ENCODE measurements around the gene GPD1. TPM values are rescaled to one million over a fixed set of nuclear protein-coding genes. Genes with fewer than 3 reads are reported as not detected.

The GPD1 gene
- total and polyA plus RNA-seq, 9 of the 15 experiments (the other 6 are each of a cell fraction or from before 2014, with no cell fraction given), result 0.13 to 1.00 (median 0.55) TPM

DNA sequence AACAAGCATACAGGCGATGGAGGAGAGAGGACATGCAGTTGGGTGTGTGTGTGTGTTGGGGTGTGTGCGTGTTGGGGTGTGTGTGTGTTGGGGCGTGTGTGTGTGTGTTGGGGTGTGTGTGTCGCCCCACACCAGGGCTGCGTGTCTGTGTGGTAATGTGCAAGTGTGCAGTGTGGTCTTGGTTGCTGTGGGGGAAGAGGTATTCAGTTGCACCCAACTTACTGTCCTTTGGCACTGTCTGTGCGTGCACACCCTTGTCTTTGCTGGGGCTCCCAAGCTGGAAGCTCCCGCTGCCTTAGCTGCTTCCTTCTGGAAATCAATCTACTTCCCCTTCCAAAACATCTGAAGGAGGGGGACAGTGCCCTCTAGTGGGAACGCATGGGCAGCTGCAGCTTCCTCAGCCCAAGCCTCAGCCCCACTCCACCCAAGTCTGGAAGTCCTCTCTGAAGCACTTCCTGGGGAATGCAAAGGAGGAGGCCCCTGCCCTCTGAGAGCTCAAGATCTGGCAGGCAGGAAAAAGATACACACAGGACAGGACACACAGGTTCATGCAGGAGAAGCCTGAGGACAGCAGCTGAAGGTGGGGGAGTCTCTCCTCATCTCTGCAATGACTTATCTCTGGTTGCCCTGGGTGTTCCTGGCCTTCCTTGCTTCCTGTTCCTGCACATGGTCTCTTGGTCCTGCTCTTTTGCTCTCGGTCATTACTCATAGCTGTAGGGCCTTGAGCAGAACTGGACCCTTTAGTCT is 33.3 kb upstream of the GPD1 start (continued):
- TF ChIP-seq CTBP1 (IDR thresholded peaks at IDR 0.05; ENCODE audit: borderline replicate concordance) (peak; percentile 74; the same call in 1 of the 2 replicates), FOXP1 (CRISPR knock-in tag; IDR thresholded peaks at IDR 0.05) (no peak), HMGN3 (IDR thresholded peaks at IDR 0.05; ENCODE audit: borderline replicate concordance, extremely low read depth, insufficient read length, low read depth, low read length) (no peak), CBX5 (IDR thresholded peaks at IDR 0.05; ENCODE audit: borderline replicate concordance, low read depth) (no peak), TEAD2 (tag; IDR thresholded peaks at IDR 0.05) (no peak), DPF2 (IDR thresholded peaks at IDR 0.05) (peak; percentile 27; the same call in 1 of the 2 replicates), NCOR1 (IDR thresholded peaks at IDR 0.05) (no peak), PHB2 (IDR thresholded peaks at IDR 0.05; ENCODE audit: low read depth) (0 out of 2 replicates have a peak, but pooled peaks have one; percentile 18), THRAP3 (IDR thresholded peaks at IDR 0.05; ENCODE audit: borderline replicate concordance) (no peak), TBP (optimal IDR thresholded peaks at IDR 0.05; ENCODE audit: low read depth, low read length) (no peak), CHD1 (IDR thresholded peaks at IDR 0.05; ENCODE audit: low read length) (no peak), ZEB2 (IDR thresholded peaks at IDR 0.05) (no peak), MIER1 (IDR thresholded peaks at IDR 0.05; ENCODE audit: low read depth) (no peak), NCOA2 (IDR thresholded peaks at IDR 0.05; ENCODE audit: partially characterized antibody in 2 of 2) (no peak), ZNF134 (CRISPR knock-in tag; conservative IDR thresholded peaks at IDR 0.05) (no peak), MCM3 (IDR thresholded peaks at IDR 0.05) (no peak)
- TF ChIP-seq, protein P1, sequence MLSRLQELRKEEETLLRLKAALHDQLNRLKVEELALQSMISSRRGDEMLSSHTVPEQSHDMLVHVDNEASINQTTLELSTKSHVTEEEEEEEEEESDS (CRISPR knock-in tag; IDR thresholded peaks at IDR 0.05), result no peak
- TF ChIP-seq, protein P2, sequence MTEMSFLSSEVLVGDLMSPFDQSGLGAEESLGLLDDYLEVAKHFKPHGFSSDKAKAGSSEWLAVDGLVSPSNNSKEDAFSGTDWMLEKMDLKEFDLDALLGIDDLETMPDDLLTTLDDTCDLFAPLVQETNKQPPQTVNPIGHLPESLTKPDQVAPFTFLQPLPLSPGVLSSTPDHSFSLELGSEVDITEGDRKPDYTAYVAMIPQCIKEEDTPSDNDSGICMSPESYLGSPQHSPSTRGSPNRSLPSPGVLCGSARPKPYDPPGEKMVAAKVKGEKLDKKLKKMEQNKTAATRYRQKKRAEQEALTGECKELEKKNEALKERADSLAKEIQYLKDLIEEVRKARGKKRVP (CRISPR knock-in tag; IDR thresholded peaks at IDR 0.05), result no peak
- TF ChIP-seq, protein P3, sequence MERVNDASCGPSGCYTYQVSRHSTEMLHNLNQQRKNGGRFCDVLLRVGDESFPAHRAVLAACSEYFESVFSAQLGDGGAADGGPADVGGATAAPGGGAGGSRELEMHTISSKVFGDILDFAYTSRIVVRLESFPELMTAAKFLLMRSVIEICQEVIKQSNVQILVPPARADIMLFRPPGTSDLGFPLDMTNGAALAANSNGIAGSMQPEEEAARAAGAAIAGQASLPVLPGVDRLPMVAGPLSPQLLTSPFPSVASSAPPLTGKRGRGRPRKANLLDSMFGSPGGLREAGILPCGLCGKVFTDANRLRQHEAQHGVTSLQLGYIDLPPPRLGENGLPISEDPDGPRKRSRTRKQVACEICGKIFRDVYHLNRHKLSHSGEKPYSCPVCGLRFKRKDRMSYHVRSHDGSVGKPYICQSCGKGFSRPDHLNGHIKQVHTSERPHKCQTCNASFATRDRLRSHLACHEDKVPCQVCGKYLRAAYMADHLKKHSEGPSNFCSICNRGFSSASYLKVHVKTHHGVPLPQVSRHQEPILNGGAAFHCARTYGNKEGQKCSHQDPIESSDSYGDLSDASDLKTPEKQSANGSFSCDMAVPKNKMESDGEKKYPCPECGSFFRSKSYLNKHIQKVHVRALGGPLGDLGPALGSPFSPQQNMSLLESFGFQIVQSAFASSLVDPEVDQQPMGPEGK (CRISPR knock-in tag; IDR thresholded peaks at IDR 0.05; ENCODE audit: borderline replicate concordance), result no peak
